Parathyroid adenoma (tissue), 2 donors: ENCODE results near the gene LRRTM1.

Experiments used
- H2AFZ ChIP-seq: fragments of 300-600 bp; sonication (generic); one replicate; pipeline ENCODE4 v1.7.0; 2017; ENCODE audit warnings: antibody characterized with exemption, mild to moderate bottlenecking
- H3K27ac ChIP-seq: fragments of 300-600 bp; sonication (generic); one replicate; pipeline ENCODE4 v1.7.0; 2017
- H3K27me3 ChIP-seq: fragments of 300-600 bp; sonication (generic); one replicate; pipeline ENCODE4 v1.7.0; 2017; ENCODE audit warnings: low read length; ENCODE audit not compliant: control insufficient read depth, insufficient read depth
- H3K36me3 ChIP-seq: fragments of 300-600 bp; sonication (generic); one replicate; pipeline ENCODE4 v1.7.0; 2017; ENCODE audit warnings: low read length; ENCODE audit not compliant: control insufficient read depth, insufficient read depth
- H3K4me1 ChIP-seq: fragments of 300-600 bp; sonication (generic); one replicate; pipeline ENCODE4 v1.7.0; 2017; ENCODE audit warnings: control low read depth
- H3K4me2 ChIP-seq: fragments of 300-600 bp; sonication (generic); one replicate; pipeline ENCODE4 v1.7.0; 2017; ENCODE audit warnings: low read length
- H3K4me3 ChIP-seq: fragments of 300-600 bp; sonication (generic); one replicate; pipeline ENCODE4 v1.7.0; 2017; ENCODE audit warnings: low read depth, low read length
- H3K79me2 ChIP-seq: fragments of 300-600 bp; sonication (generic); one replicate; pipeline ENCODE4 v1.7.0; 2017; ENCODE audit warnings: control low read depth
- H3K9ac ChIP-seq: fragments of 300-600 bp; sonication (generic); one replicate; pipeline ENCODE4 v1.7.0; 2017; ENCODE audit warnings: mild to moderate bottlenecking
- H3K9me3 ChIP-seq: fragments of 300-600 bp; sonication (generic); one replicate; pipeline ENCODE4 v1.7.0; 2017; ENCODE audit warnings: low read length; ENCODE audit not compliant: control insufficient read depth
- TF ChIP-seq, protein P1 (sequence below): fragments of 300-600 bp; sonication (generic); IDR thresholded peaks from one replicate; pipeline ENCODE4 v1.7.0; 2017; ENCODE audit warnings: antibody characterized with exemption, mild to moderate bottlenecking
- donor health status: primary hyperparathyroidism.

The LRRTM1 gene

GRCh38 chr2:80323610-80324009 is 19.1 kb upstream of the LRRTM1 start:
- no peaks in the 10 kb centered on the region for H3K36me3 ChIP-seq
- no peaks in the 10 kb centered on the region for H3K27me3 ChIP-seq
- TF ChIP-seq, protein P1, sequence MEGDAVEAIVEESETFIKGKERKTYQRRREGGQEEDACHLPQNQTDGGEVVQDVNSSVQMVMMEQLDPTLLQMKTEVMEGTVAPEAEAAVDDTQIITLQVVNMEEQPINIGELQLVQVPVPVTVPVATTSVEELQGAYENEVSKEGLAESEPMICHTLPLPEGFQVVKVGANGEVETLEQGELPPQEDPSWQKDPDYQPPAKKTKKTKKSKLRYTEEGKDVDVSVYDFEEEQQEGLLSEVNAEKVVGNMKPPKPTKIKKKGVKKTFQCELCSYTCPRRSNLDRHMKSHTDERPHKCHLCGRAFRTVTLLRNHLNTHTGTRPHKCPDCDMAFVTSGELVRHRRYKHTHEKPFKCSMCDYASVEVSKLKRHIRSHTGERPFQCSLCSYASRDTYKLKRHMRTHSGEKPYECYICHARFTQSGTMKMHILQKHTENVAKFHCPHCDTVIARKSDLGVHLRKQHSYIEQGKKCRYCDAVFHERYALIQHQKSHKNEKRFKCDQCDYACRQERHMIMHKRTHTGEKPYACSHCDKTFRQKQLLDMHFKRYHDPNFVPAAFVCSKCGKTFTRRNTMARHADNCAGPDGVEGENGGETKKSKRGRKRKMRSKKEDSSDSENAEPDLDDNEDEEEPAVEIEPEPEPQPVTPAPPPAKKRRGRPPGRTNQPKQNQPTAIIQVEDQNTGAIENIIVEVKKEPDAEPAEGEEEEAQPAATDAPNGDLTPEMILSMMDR, result no peak
- peaks cover 2% of the 10 kb centered on the region for H3K4me1 ChIP-seq
- no peak overlapping the region for H3K4me2 ChIP-seq
- no peaks in the 10 kb centered on the region for H3K9me3 ChIP-seq
- H3K79me2 ChIP-seq, result no peaks in the 10 kb centered on the region
- no peak overlapping the region for H3K27ac ChIP-seq
- H3K4me3 ChIP-seq, result no peak overlapping the region
- H3K9ac ChIP-seq, result no peak overlapping the region
- H2AFZ ChIP-seq, result no peak overlapping the region

- Histone ChIP-seq H3K4me1 (peaks cover 2% of the 10 kb centered on the region), H3K4me3 (no peak overlapping the region), H3K9me3 (no peaks in the 10 kb centered on the region), H3K27me3 (no peaks in the 10 kb centered on the region), H3K27ac (no peak overlapping the region), H3K9ac (no peak overlapping the region), H3K79me2 (no peaks in the 10 kb centered on the region), H3K36me3 (no peaks in the 10 kb centered on the region), H2AFZ (no peak overlapping the region), H3K4me2 (no peak overlapping the region)
- TF ChIP-seq, protein P1, result no peak
Measured at GRCh38 chr2:80322958-80323357, 18.4 kb upstream of the LRRTM1 start.

- Histone ChIP-seq H3K4me2 (peak overlapping the region; percentile 40), H3K27ac (no peak overlapping the region), H3K27me3 (no peaks in the 10 kb centered on the region), H3K4me1 (peaks cover 2% of the 10 kb centered on the region), H3K9ac (no peak overlapping the region), H3K9me3 (no peaks in the 10 kb centered on the region), H3K79me2 (no peaks in the 10 kb centered on the region), H2AFZ (no peak overlapping the region), H3K36me3 (no peaks in the 10 kb centered on the region), H3K4me3 (no peak overlapping the region)
- TF ChIP-seq, protein P1, result no peak
Measured at GRCh38 chr2:80322311-80322920, 17.9 kb upstream of the LRRTM1 start.

DNA sequence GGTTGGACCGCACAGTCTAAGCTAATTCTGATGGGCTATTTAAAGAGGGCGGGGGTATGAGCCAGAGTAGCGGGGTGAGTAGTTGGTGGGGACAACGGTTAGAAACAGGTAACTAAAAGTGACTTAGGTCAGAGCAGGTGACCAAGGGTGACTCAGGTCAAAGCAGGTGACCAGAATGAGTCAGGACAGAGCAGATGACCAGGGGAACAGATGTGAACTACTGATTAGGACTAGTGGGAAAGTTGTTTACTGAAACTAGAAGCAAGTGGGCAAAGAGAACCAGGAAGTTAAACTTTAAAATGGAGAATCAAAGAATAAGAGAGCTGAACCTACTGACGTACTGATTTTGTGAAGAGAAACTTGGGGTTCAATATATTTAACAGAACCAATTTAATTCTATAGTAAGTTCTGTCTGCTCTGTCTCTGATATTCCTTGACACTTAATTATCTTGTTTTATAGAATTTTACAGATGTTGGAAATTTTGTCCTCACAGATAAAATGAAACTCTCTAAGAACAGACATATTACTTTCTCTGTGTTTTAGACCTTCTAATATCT is 7.8 kb upstream of the LRRTM1 start:
- H3K79me2 ChIP-seq, result no peaks in the 10 kb centered on the region
- H3K9me3 ChIP-seq, result no peaks in the 10 kb centered on the region
- no peak overlapping the region for H3K9ac ChIP-seq
- H2AFZ ChIP-seq, result no peak overlapping the region
- no peaks in the 10 kb centered on the region for H3K27me3 ChIP-seq
- H3K36me3 ChIP-seq, result no peaks in the 10 kb centered on the region
- TF ChIP-seq, protein P1, result no peak
- H3K27ac ChIP-seq, result no peak overlapping the region
- H3K4me2 ChIP-seq, result no peak overlapping the region
- H3K4me1 ChIP-seq, result no peaks in the 10 kb centered on the region
- H3K4me3 ChIP-seq, result no peak overlapping the region

GRCh38 chr2:80311304-80311703 is 6.8 kb upstream of the LRRTM1 start:
- Histone ChIP-seq H3K79me2 (no peaks in the 10 kb centered on the region), H3K27ac (no peak overlapping the region), H3K4me3 (no peak overlapping the region), H3K4me2 (no peak overlapping the region), H3K36me3 (no peaks in the 10 kb centered on the region), H3K9me3 (no peaks in the 10 kb centered on the region), H3K4me1 (no peaks in the 10 kb centered on the region), H3K9ac (no peak overlapping the region), H3K27me3 (no peaks in the 10 kb centered on the region), H2AFZ (no peak overlapping the region)
- TF ChIP-seq, protein P1, result no peak
